ENCODE data around the gene IGDCC3.

- TF ChIP-seq EZH2 (IDR thresholded peaks at IDR 0.05; ENCODE audit: low read depth, low read length, severe bottlenecking) (no peak), KDM1A (IDR thresholded peaks at IDR 0.05; ENCODE audit: borderline replicate concordance, low read length) (no peak), SUZ12 (IDR thresholded peaks at IDR 0.05; ENCODE audit: low read length) (no peak), CREB1 (IDR thresholded peaks at IDR 0.05) (no peak), POLR2AphosphoS5 (IDR thresholded peaks at IDR 0.05; ENCODE audit: low read depth, low read length) (no peak), CTCF (IDR thresholded peaks at IDR 0.05; ENCODE audit: control extremely low read depth in 1 of 3, insufficient read depth in 1 of 3, low read depth in 1 of 3, low read length in 3 of 3) (no peak), POLR2A (IDR thresholded peaks at IDR 0.05; ENCODE audit: control extremely low read depth in 1 of 2, low read depth in 2 of 2, low read length in 2 of 2) (no peak), YY1 (IDR thresholded peaks at IDR 0.05; ENCODE audit: low read depth, low read length) (no peak), ZNF274 (IDR thresholded peaks at IDR 0.05; ENCODE audit: borderline replicate concordance, extremely low read depth, low read length) (no peak), TAF1 (IDR thresholded peaks at IDR 0.05; ENCODE audit: low read depth, low read length) (no peak), EP300 (IDR thresholded peaks at IDR 0.05; ENCODE audit: borderline replicate concordance in 1 of 2, low read depth in 2 of 2, low read length in 2 of 2) (no peak), NRF1 (IDR thresholded peaks at IDR 0.05; ENCODE audit: low read depth, low read length) (no peak), JUN (IDR thresholded peaks at IDR 0.05; ENCODE audit: low read depth, low read length) (no peak), SP1 (IDR thresholded peaks at IDR 0.05; ENCODE audit: low read depth, low read length) (no peak)
Measured at GRCh38 chr15:65329288-65329983, 48.4 kb downstream of the IGDCC3 start.

All from H1 (cell line).